ENCODE results near the gene TPRA1.

The TPRA1 gene

GRCh38 chr3:127529346-127530188 lies 61.0 kb downstream of the TPRA1 start:
- DNase-seq (ENCODE audit: insufficient read length, low spot score) (no peak), FAIRE-seq (no peak)
- TF ChIP-seq PAX5 (IDR thresholded peaks at IDR 0.05; ENCODE audit: insufficient read depth, low read length, severe bottlenecking) (no peak), TAF1 (IDR thresholded peaks at IDR 0.05; ENCODE audit: low read depth, low read length) (no peak), POU2F2 (IDR thresholded peaks at IDR 0.05; ENCODE audit: low read depth, low read length) (no peak), POLR2AphosphoS5 (IDR thresholded peaks at IDR 0.05; ENCODE audit: low read depth, low read length) (no peak), SPI1 (IDR thresholded peaks at IDR 0.05; ENCODE audit: low read depth, low read length) (no peak), POLR2A (IDR thresholded peaks at IDR 0.05; ENCODE audit: low read depth, low read length) (no peak)

- DNase-seq (ENCODE audit: insufficient read length, low spot score) (no peak), FAIRE-seq (no peak)
- TF ChIP-seq POLR2A (IDR thresholded peaks at IDR 0.05; ENCODE audit: low read depth, low read length) (no peak), POLR2AphosphoS5 (IDR thresholded peaks at IDR 0.05; ENCODE audit: low read depth, low read length) (no peak), TAF1 (IDR thresholded peaks at IDR 0.05; ENCODE audit: low read depth, low read length) (no peak), SPI1 (IDR thresholded peaks at IDR 0.05; ENCODE audit: low read depth, low read length) (no peak), POU2F2 (IDR thresholded peaks at IDR 0.05; ENCODE audit: low read depth, low read length) (no peak)
These were observed 65.2 kb downstream of the TPRA1 start for GRCh38 chr3:127525373-127525772.

- DNase-seq (ENCODE audit: insufficient read length, low spot score), result no peak
- TF ChIP-seq POLR2AphosphoS5 (IDR thresholded peaks at IDR 0.05; ENCODE audit: low read depth, low read length), result no peak
- no peak for TF ChIP-seq POU2F2 (IDR thresholded peaks at IDR 0.05; ENCODE audit: low read depth, low read length)
- no peak for TF ChIP-seq POLR2A (IDR thresholded peaks at IDR 0.05; ENCODE audit: low read depth, low read length)
- no peak for TF ChIP-seq PAX5 (IDR thresholded peaks at IDR 0.05; ENCODE audit: insufficient read depth, low read length, severe bottlenecking)
- no peak for TF ChIP-seq TAF1 (IDR thresholded peaks at IDR 0.05; ENCODE audit: low read depth, low read length)
- no peak for TF ChIP-seq SPI1 (IDR thresholded peaks at IDR 0.05; ENCODE audit: low read depth, low read length)
- FAIRE-seq, result no peak
These were observed 66.1 kb downstream of the TPRA1 start for GRCh38 chr3:127524296-127524896.

All from GM12891 (cell line).